AG04450 (cell line): ENCODE measurements around the gene UAP1. TPM values are rescaled to one million over a fixed set of nuclear protein-coding genes. Genes with fewer than 3 reads are reported as not detected.
"Not testable (repeated sequence)": the region's sequence is repeated elsewhere in the genome, so short reads cannot be mapped to it uniquely, and the experiment has no call there.

ENCODE experiments used
- CTCF ChIA-PET: fragments of 300-600, 350-600 bp; formaldehyde crosslinking; extraction: SDS; loops from one replicate; lab custom pipeline; 2022; ENCODE audit warnings: antibody characterized with exemption, inconsistent platforms; lab: Charles Lee
- POLR2A ChIA-PET: fragments of 350-600 bp; formaldehyde crosslinking; extraction: SDS; loops from one replicate; lab custom pipeline; 2021; ENCODE audit warnings: antibody characterized with exemption, inconsistent platforms; lab: Yijun Ruan, JAX
- DNase-seq: peaks from one replicate; pipeline ENCODE4 v3.0.0-alpha.2; 2011; ENCODE audit warnings: low read depth, low spot score
- H3K27ac ChIP-seq: one replicate; pipeline ENCODE4 v1.5.1; 2012; ENCODE audit warnings: low read depth, low read length, control low read depth
- H3K27me3 ChIP-seq: one replicate; pipeline ENCODE4 v1.6.0; 2012; ENCODE audit warnings: low read length; ENCODE audit not compliant: control insufficient read depth, insufficient read depth
- H3K4me3 ChIP-seq: 2 replicates; pipeline ENCODE4 v1.5.1; 2011; ENCODE audit warnings: mild to moderate bottlenecking, low read depth, low read length, control low read depth
- H3K9me3 ChIP-seq: 2 replicates; pipeline ENCODE4 v1.5.1; 2012; ENCODE audit warnings: low read length; ENCODE audit not compliant: control insufficient read depth, insufficient read depth
- CTCF ChIP-seq: IDR thresholded peaks from 2 replicates; pipeline ENCODE4 v1.5.1; 2011; ENCODE audit warnings: low read depth, low read length, control low read depth, inconsistent platforms
- polyA plus RNA-seq: library from polyadenylated mRNA; depleted of rRNA; stranded (reverse); fragments of >200 nt; gene quantifications from 2 replicates; pipeline ENCODE4 v1.2.3, GENCODE V29; 2011

UAP1 gene
- polyA plus RNA-seq, 1 experiment, result 85.7 TPM

GRCh38 chr1:162566870-162567269 is 5.3 kb downstream of the UAP1 start:
- POLR2A ChIA-PET, result no interaction called here

GRCh38 chr1:162568802-162569201 is 7.3 kb downstream of the UAP1 start:
- ChIA-PET CTCF (interaction anchor here (0.6 to 1.8 kb wide), 5 partner anchors 9 to 231 kb away, joined by 3 to 7 read pairs (median 4); no protein-coding TSS in a partner anchor), POLR2A (no interaction called here)
- Histone ChIP-seq H3K4me3 (no peak overlapping the region), H3K27me3 (no peaks in the 10 kb centered on the region), H3K9me3 (no peaks in the 10 kb centered on the region), H3K27ac (no peak overlapping the region)
- no peak for TF ChIP-seq CTCF
- DNase-seq, result no peak

More at GRCh38 chr1:162566870-162567269, 5.3 kb downstream of the UAP1 start:
- H3K27me3 ChIP-seq, result no peaks in the 10 kb centered on the region
- CTCF ChIA-PET, result interaction anchor here (2.9 kb wide), 1 partner anchor 47 kb away, joined by 9 read pairs; no protein-coding TSS in a partner anchor
- TF ChIP-seq CTCF, result no peak
- H3K27ac ChIP-seq, result no peak overlapping the region
- no peak overlapping the region for H3K4me3 ChIP-seq
- no peaks in the 10 kb centered on the region for H3K9me3 ChIP-seq
- no peak for DNase-seq

- Histone ChIP-seq H3K4me3 (no peak overlapping the region), H3K27me3 (no peaks in the 10 kb centered on the region), H3K27ac (no peak overlapping the region), H3K9me3 (no peaks in the 10 kb centered on the region)
- no peak for TF ChIP-seq CTCF
- ChIA-PET CTCF (interaction anchor here (0.8 to 3.5 kb wide), 3 partner anchors 43 to 229 kb away, joined by 3 to 12 read pairs (median 3); no protein-coding TSS in a partner anchor), POLR2A (no interaction called here)
- DNase-seq, result no peak
Observed at GRCh38 chr1:162570718-162571117, 9.2 kb downstream of the UAP1 start.

DNA sequence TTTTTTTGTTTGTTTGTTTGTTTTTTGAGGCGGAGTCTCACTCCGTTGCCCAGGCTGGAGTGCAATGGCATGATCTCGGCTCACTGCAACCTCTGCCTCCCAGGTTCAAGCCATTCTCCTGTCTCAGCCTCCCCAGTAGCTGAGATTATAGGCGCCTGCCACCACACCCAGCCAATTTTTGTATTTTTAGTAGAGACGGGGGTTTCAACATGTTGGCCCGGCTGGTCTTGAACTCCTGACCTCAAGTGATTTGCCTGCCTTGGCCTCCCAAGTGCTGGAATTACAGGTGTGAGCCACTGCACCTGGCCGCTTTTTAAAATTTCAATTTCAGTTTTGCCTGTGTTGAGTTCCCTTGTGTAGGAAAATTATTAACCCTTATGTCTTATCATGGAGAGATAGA is 9.6 kb downstream of the UAP1 start:
- ChIA-PET CTCF (interaction anchor here (0.6 to 3.5 kb wide), 3 partner anchors 29 to 66 kb away, joined by 3 to 12 read pairs (median 3); no protein-coding TSS in a partner anchor), POLR2A (interaction anchor here (0.6 kb wide), 1 partner anchor 125 kb away, joined by 3 read pairs; no protein-coding TSS in a partner anchor)
- DNase-seq, H3K4me3 ChIP-seq, H3K9me3 ChIP-seq, H3K27ac ChIP-seq, H3K27me3 ChIP-seq: not testable (repeated sequence)

DNA sequence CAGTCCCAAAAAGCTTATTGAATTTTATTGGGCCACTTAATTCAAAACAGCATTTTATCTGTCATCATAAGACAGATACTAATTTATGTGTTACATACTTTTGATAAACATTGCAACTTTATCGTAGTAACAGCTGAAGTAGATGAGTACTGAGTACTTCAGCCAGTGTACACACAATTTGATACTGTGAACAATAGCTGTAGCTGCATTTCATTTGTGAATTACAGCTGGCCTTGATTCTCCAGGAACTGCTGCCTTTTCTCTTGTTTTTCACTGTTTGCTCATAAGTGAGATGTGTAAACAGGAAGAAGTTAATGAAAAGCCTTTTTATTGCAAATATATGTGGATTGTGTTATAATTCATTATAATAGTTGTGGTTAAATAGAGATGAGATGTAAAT is 10.2 kb downstream of the UAP1 start:
- DNase-seq, result no peak
- Histone ChIP-seq H3K27ac (no peak overlapping the region), H3K9me3 (no peaks in the 10 kb centered on the region), H3K4me3 (no peak overlapping the region), H3K27me3 (no peaks in the 10 kb centered on the region)
- no peak for TF ChIP-seq CTCF
- ChIA-PET POLR2A (interaction anchor here (0.6 to 1.2 kb wide), 3 partner anchors 9 to 125 kb away, joined by 3 to 4 read pairs (median 3); partner anchors contain the start of gene UAP1), CTCF (interaction anchor here (0.6 to 3.5 kb wide), 3 partner anchors 30 to 67 kb away, joined by 3 to 12 read pairs (median 3); no protein-coding TSS in a partner anchor)
